ENCODE measurements around the gene CD84. TPM values are rescaled to one million over a fixed set of nuclear protein-coding genes. Genes with fewer than 3 reads are reported as not detected.
"Not testable (repeated sequence)": the region's sequence is repeated elsewhere in the genome, so short reads cannot be mapped to it uniquely, and the experiment has no call there.

Gene CD84
- total RNA-seq, 1 experiment from 2014 or later, result not detected

DNA sequence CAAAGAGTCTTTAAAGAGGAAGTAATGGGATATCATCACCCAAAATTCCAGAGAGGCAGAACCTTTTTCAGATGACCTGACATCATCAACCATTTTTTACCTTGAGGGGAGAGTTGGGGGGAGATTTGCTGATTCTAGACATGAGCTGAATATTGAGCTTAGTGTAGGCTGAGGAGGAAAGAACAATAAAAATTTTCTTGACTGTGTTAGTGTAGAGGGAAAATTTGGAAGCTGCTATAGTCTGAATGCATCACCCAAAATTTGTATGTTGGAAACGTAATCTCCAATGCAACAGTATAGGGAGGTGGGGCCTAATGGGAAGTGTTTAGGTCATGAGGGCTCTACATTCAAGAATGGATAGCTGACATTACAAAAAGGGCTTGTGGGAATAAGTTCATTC lies 17.8 kb upstream of the CD84 start:
- H3K27me3 Mint-ChIP-seq (ENCODE audit: unreplicated experiment), result peaks cover 67% of the 10 kb centered on the region
- H3K4me3 Mint-ChIP-seq (ENCODE audit: low read depth, unreplicated experiment), result no peak overlapping the region
- H3K4me1 Mint-ChIP-seq (ENCODE audit: low read depth, unreplicated experiment), result no peaks in the 10 kb centered on the region
- BruUV-seq (replicated peaks), result no TSS peak
- H3K9me3 Mint-ChIP-seq (ENCODE audit: low read depth, unreplicated experiment), result peaks cover 9% of the 10 kb centered on the region
- CTCF ChIA-PET, result no interaction called here
- no peak for DNase-seq
- intact Hi-C loops (cut with micrococcal nuclease; ENCODE audit: unreplicated experiment), result no loop called here
- no peak overlapping the region for H3K27ac Mint-ChIP-seq (ENCODE audit: unreplicated experiment)
- H3K36me3 Mint-ChIP-seq (ENCODE audit: insufficient read depth, unreplicated experiment), result no peaks in the 10 kb centered on the region
- TF ChIP-seq, protein P1, sequence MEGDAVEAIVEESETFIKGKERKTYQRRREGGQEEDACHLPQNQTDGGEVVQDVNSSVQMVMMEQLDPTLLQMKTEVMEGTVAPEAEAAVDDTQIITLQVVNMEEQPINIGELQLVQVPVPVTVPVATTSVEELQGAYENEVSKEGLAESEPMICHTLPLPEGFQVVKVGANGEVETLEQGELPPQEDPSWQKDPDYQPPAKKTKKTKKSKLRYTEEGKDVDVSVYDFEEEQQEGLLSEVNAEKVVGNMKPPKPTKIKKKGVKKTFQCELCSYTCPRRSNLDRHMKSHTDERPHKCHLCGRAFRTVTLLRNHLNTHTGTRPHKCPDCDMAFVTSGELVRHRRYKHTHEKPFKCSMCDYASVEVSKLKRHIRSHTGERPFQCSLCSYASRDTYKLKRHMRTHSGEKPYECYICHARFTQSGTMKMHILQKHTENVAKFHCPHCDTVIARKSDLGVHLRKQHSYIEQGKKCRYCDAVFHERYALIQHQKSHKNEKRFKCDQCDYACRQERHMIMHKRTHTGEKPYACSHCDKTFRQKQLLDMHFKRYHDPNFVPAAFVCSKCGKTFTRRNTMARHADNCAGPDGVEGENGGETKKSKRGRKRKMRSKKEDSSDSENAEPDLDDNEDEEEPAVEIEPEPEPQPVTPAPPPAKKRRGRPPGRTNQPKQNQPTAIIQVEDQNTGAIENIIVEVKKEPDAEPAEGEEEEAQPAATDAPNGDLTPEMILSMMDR (IDR thresholded peaks at IDR 0.05; ENCODE audit: unreplicated experiment), result no peak

DNA sequence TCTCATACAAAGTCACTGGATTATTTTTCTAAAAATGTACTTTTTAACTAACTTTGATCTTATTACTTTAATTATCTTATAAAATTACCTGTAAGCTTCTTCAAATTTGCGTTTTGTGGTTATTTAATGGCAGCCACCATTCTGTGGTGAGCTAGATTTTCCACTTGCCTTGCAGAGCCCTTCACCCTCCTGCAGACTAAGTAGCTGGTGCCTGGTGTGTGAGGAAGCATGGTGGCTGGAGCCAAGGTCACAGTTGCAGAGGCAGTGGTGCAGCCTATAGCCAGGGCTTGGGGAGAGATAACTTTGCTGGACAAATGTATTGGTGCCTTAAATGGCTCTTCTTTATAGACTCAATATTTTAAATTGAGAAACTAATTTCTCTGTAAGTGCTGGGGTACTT lies 11.2 kb upstream of the CD84 start:
- Mint-ChIP-seq H3K27me3 (ENCODE audit: unreplicated experiment) (peaks cover 35% of the 10 kb centered on the region), H3K9me3 (ENCODE audit: low read depth, unreplicated experiment) (peaks cover 5% of the 10 kb centered on the region), H3K27ac (ENCODE audit: unreplicated experiment) (no peak overlapping the region), H3K4me1 (ENCODE audit: low read depth, unreplicated experiment) (no peaks in the 10 kb centered on the region), H3K36me3 (ENCODE audit: insufficient read depth, unreplicated experiment) (no peaks in the 10 kb centered on the region), H3K4me3 (ENCODE audit: low read depth, unreplicated experiment) (no peak overlapping the region)
- TF ChIP-seq, protein P1 (IDR thresholded peaks at IDR 0.05; ENCODE audit: unreplicated experiment), result no peak
- no TSS peak for BruUV-seq (replicated peaks)
- intact Hi-C loops (cut with micrococcal nuclease; ENCODE audit: unreplicated experiment), result no loop called here
- DNase-seq, result no peak
- CTCF ChIA-PET, result no interaction called here

DNA sequence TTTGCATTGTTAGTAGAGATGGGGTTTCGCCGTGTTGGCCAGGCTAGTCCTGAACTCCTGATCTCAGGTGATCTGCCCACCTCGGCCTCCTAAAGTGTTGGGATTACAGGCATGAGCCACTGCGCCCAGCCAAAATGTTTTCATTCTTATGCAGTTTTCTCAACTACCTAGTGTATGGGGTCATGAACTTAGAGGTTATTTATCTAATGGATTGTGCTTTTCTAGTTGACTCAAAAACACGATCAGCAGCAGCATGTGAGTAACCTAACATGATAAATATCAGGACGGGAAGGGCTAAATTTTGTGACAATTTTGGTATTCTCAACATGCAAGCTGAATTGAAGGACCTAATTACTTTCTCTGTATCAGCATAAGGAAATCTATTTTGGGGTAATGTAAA lies 9.2 kb upstream of the CD84 start:
- TF ChIP-seq, protein P1 (IDR thresholded peaks at IDR 0.05; ENCODE audit: unreplicated experiment), result no peak
- no peak overlapping the region for H3K27ac Mint-ChIP-seq (ENCODE audit: unreplicated experiment)
- H3K4me1 Mint-ChIP-seq (ENCODE audit: low read depth, unreplicated experiment), result no peaks in the 10 kb centered on the region
- intact Hi-C loops (cut with micrococcal nuclease; ENCODE audit: unreplicated experiment), result no loop called here
- CTCF ChIA-PET, result no interaction called here
- peaks cover 14% of the 10 kb centered on the region for H3K27me3 Mint-ChIP-seq (ENCODE audit: unreplicated experiment)
- no TSS peak for BruUV-seq (replicated peaks)
- DNase-seq, result no peak
- H3K9me3 Mint-ChIP-seq (ENCODE audit: low read depth, unreplicated experiment), result no peaks in the 10 kb centered on the region
- H3K36me3 Mint-ChIP-seq (ENCODE audit: insufficient read depth, unreplicated experiment), result no peaks in the 10 kb centered on the region
- H3K4me3 Mint-ChIP-seq (ENCODE audit: low read depth, unreplicated experiment), result no peak overlapping the region

DNA sequence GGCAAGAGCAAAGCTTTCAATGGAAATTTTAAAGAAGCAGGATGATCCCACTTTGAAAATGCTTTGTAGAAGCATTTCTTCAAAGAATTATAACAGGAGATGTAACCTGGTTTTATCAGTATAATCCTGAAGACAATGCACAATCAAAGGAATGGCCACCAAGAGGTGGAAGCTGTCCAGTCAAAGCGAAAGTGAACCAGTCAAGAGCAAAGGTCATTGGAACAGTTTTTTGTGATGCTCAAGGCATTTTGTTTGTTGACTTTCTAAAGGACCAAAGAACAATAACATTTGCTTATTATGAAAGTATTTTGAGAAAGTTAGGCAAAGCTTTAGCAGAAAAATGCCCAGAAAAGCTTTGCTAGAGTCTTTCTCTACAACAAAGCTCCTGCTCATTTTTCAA lies 5.5 kb upstream of the CD84 start:
- intact Hi-C loops (cut with micrococcal nuclease; ENCODE audit: unreplicated experiment), result no loop called here
- Mint-ChIP-seq H3K4me1 (ENCODE audit: low read depth, unreplicated experiment) (no peaks in the 10 kb centered on the region), H3K36me3 (ENCODE audit: insufficient read depth, unreplicated experiment) (no peaks in the 10 kb centered on the region), H3K4me3 (ENCODE audit: low read depth, unreplicated experiment) (no peak overlapping the region), H3K27me3 (ENCODE audit: unreplicated experiment) (peaks cover 12% of the 10 kb centered on the region), H3K9me3 (ENCODE audit: low read depth, unreplicated experiment) (no peaks in the 10 kb centered on the region), H3K27ac (ENCODE audit: unreplicated experiment) (no peak overlapping the region)
- CTCF ChIA-PET, result no interaction called here
- BruUV-seq (replicated peaks), result no TSS peak
- TF ChIP-seq, protein P1 (IDR thresholded peaks at IDR 0.05; ENCODE audit: unreplicated experiment), result no peak
- DNase-seq, result no peak

DNA sequence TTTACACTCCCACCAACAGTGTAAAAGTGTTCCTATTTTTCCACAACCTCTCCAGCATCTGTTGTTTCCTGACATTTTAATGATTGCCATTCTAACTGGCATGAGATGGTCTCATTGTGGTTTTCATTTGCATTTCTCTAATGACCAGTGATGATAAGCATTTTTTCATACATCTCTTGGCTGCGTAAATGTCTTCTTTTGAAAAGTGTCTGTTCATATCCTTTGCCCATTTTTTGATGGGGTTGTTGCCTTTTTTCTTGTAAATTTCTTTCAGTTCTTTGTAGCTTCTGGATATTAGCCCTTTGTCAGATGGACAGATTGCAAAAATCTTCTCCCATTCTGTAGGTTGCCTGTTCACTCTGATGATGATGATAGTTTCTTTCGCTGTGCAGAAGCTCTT lies 3.7 kb upstream of the CD84 start:
- H3K9me3 Mint-ChIP-seq (ENCODE audit: low read depth, unreplicated experiment); intact Hi-C loops (cut with micrococcal nuclease; ENCODE audit: unreplicated experiment); H3K4me1 Mint-ChIP-seq (ENCODE audit: low read depth, unreplicated experiment); CTCF ChIA-PET; H3K27ac Mint-ChIP-seq (ENCODE audit: unreplicated experiment); H3K4me3 Mint-ChIP-seq (ENCODE audit: low read depth, unreplicated experiment); BruUV-seq (replicated peaks); H3K27me3 Mint-ChIP-seq (ENCODE audit: unreplicated experiment); H3K36me3 Mint-ChIP-seq (ENCODE audit: insufficient read depth, unreplicated experiment); DNase-seq: not testable (repeated sequence)
